DMS114 treated with DMSO at 0.1 percent for 48 hours (cell line): ENCODE results near the gene CYP11A1.

ENCODE experiments used
- DNase-seq: peaks from one replicate; lab custom pipeline; 2025; ENCODE audit not compliant: unreplicated experiment; lab: John Stamatoyannopoulos, UW

The CYP11A1 gene

GRCh38 chr15:74350295-74351275 lies 16.9 kb downstream of the CYP11A1 start:
- DNase-seq: no peak

DNA sequence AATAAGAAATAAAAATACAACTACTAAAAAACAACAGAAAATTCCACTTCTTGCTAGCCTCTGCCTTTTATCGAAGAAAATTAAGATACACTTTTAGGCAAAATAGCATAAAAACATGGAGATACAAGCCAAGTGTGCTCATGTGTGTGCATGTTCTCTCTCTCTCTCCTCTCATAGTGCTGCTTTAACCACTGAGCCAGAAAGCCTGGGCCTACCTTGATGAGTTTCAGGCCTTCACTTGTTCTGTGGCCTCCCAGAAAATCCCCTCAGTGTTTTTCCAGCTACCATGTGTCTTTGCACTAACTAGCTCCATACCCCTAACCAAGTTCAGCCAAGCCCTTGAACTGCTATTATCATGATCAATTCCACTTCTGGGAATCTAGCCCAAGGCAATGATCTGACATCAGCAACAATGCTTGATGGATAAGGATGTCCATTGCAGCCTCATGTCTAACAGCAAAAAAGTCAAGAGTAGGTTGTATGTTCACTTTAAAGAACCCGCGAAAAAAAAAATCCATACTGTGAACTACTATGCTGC lies 18.1 kb downstream of the CYP11A1 start:
- DNase-seq: no peak

GRCh38 chr15:74347757-74348250 lies 19.6 kb downstream of the CYP11A1 start:
- DNase-seq: no peak

- DNase-seq: no peak
Measured at GRCh38 chr15:74345051-74345450, 22.4 kb downstream of the CYP11A1 start.

- DNase-seq: no peak
Measured at GRCh38 chr15:74343797-74344127, 23.7 kb downstream of the CYP11A1 start.

GRCh38 chr15:74343127-74343796 lies 24.2 kb downstream of the CYP11A1 start:
- DNase-seq: no peak

DNA sequence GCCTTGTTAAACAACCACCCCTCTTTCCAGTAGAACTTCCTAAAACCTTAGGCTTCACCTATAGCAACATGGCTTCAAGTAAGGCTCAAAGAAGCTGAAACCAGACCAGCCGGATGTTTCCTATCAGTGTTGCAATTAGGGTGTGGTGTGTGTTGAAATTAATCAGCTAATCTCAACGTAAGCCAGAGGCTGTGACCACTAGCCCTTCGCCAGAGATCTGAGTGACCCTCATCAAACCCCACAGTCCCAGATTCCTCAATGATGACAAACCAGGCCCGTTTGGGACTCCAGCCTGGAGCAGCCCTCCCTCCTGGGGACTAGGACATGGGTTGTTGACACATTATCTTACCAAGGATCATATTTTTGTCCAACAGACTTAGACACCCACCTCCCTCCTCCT lies 27.3 kb downstream of the CYP11A1 start:
- no peak for DNase-seq

DNA sequence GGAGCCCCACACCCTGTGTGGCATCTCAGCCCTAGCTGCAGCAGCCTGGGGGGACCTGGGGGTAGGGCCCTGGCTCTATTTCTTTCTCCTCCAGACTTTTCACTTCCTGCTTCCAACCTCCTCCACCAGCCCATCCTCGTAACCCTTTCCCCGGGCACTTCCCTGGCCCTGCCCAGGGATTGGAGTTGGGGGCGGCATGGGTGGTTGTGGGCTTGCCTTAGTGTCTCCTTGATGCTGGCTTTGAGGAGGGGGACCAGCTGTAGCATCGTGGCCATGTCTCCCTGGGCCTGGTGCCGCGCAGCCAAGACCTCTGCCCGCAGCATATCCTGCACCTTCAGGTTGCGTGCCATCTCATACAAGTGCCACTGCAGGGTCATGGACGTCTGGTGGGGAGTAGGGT lies 28.1 kb downstream of the CYP11A1 start:
- DNase-seq: no peak

DNA sequence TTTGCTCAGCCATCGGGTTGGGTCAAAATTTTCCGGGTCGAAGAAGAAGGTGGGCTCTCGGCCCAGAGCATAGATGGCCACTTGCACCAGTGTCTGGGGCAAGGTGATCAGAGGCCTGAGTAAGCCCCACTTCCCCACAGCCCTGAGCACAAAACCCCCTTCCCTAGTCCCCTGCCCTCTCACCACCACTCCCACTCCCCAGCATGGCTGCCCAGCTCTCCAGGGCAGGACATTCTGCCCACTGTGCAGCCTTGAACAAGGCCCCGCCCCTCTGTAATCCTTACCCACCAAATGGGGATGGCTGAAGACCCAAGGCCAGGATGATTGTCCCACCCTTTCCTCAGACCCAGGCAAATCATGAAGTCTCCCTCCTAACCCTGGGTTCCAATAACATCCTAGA lies 28.8 kb downstream of the CYP11A1 start:
- no peak for DNase-seq

DNA sequence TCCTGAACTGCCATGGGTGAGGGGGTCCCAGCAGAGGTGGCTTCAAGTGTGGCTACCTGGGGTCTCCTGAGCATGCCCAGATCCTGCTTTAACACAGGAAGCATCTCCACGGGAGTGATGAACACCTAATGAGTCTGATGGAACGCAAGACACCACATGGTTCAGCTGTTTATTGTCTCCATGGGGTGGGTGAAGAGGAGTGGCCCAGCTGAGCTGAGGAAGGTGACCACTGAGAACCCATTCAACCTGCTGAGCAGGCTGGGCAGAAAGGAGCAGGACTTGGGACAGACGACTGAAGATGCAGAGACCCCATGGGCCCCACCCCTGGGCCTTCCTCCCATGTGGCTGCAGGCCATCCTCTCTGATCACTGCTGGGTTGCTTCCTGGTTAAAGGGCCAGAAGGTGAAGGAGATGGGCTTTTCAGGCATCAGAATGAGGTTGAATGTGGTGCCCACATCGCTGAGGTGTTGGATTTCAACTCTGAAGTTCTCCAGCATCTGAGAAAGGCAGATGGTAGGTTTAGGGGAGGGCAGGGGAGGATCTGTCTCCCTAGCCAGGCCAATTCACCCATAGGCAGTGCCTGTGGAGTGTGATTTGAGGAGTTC lies 29.7 kb downstream of the CYP11A1 start:
- DNase-seq: no peak

GRCh38 chr15:74337146-74337545 lies 30.3 kb downstream of the CYP11A1 start:
- no peak for DNase-seq

GRCh38 chr15:74336061-74337005 lies 31.1 kb downstream of the CYP11A1 start:
- no peak for DNase-seq

GRCh38 chr15:74335396-74335795 lies 32.0 kb downstream of the CYP11A1 start:
- DNase-seq: no peak

GRCh38 chr15:74334127-74334526 lies 33.3 kb downstream of the CYP11A1 start:
- DNase-seq: no peak

- DNase-seq: no peak
Measured at GRCh38 chr15:74333662-74334061, 33.8 kb downstream of the CYP11A1 start.

- DNase-seq: no peak
Measured at GRCh38 chr15:74333093-74333492, 34.4 kb downstream of the CYP11A1 start.

- no peak for DNase-seq
Measured at GRCh38 chr15:74332611-74333010, 34.8 kb downstream of the CYP11A1 start.

DNA sequence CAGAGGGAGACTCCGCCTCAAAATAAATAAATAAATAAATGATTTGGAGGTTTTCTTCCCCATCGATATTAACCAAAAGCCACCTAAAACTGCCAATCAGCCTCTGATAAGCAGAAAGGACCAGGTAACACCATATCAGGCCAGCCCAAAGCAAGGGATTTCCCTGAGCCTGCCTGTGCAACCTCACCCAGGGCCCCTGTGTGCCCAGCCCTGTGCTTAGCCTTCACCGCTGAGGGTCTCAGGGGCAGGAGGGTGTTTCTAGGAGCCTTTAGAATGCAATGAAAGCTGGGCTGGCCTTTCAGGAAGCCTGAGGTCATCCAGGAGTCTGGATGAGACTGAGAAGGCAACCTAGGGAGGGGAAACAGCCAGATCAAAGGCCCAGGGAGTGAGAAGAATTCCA lies 35.4 kb downstream of the CYP11A1 start:
- DNase-seq: no peak

DNA sequence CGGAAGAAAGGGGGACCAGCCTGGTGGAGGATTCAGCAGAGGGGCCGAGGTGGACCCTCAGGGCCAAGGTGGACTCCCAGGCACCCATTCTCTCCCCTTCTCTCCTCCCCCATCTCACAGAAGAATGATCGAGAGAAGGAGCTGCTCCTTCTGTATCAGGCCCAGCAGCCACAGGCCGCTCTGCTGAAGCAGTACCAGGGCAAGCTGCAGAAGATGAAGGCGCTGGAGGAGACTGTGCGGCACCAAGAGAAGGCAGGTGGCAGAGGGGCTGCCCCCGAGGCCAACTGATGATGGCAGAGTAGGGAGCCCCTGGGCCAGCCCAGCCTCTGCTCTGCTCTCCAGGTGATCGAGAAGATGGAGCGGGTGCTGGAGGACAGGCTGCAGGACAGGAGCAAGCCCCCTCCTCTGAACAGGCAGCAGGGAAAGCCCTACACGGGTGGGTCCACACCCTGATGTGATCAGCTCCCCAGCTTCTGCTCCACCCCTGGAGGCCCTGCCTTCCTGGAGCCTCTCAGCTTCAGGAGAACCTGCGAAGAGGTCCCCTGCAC lies 36.5 kb downstream of the CYP11A1 start:
- DNase-seq: no peak
